Colon (tissue), 2 donors: ENCODE results near the gene FBRSL1.
"Not testable (repeated sequence)": the region's sequence is repeated elsewhere in the genome, so short reads cannot be mapped to it uniquely, and the experiment has no call there.

Experiments used
- FAIRE-seq: peaks from 2 replicates; lab custom pipeline; 2012; peaks lifted over from hg19 to GRCh38; lab: Jason Lieb, UNC
- donor health status: control.
- donor health status: control.

The FBRSL1 gene

DNA sequence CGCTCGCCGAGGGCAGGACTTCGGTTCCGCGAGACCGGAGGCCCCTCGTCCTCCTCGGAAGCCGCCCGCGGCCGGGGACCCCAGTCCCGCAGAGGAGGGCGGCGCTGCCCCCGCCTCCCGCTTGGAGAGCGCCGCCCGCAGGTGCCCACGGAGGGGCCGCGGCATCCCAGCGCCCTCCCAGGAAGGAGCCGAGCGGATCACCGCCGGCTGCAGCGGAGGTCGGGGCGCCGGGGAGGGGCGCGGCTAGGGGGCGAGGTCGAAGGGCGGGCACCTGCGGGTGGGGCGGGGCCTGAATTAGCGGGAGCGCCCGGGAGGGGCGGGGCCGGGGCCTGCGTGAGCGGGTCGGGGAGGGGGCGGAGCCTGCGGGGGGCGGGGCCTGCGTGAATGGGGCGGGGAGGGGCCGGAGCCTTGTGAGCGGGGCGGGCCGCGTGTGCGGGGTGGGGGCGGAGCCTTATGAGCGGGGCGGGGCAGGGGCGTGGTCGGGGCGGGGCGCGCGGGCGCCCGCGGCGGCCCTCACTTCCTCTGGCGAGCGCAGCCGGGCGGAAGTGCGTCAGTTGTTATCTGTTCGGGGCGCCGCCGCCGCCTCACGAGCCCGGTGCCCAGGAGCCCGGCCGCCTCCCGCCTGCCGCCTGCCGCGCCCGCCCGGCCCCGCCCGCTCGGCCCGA lies at the start of gene FBRSL1:
TSS of gene FBRSL1 (plus strand) at position 550 of the 665 bp plus-strand sequence.
- no peak for FAIRE-seq

DNA sequence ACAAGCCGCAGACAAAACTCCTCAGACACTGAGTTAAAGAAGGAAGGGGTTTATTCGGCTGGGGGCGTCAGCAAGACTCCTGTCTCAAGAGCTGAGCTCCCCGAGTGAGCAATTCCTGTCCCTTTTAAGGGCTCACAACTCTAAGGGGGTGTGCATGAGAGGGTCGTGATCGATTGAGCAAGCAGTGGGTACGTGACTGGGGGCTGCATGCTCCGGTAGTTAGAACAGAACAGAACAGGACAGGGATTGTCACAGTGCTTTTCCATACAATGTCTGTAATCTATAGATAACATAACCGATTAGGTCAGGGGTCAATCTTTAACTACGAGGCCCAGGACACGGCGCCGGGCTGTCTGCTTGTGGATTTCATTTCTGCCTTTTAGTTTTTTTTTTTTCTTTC lies 49.5 kb upstream of the FBRSL1 start:
- FAIRE-seq, result not testable (repeated sequence)

DNA sequence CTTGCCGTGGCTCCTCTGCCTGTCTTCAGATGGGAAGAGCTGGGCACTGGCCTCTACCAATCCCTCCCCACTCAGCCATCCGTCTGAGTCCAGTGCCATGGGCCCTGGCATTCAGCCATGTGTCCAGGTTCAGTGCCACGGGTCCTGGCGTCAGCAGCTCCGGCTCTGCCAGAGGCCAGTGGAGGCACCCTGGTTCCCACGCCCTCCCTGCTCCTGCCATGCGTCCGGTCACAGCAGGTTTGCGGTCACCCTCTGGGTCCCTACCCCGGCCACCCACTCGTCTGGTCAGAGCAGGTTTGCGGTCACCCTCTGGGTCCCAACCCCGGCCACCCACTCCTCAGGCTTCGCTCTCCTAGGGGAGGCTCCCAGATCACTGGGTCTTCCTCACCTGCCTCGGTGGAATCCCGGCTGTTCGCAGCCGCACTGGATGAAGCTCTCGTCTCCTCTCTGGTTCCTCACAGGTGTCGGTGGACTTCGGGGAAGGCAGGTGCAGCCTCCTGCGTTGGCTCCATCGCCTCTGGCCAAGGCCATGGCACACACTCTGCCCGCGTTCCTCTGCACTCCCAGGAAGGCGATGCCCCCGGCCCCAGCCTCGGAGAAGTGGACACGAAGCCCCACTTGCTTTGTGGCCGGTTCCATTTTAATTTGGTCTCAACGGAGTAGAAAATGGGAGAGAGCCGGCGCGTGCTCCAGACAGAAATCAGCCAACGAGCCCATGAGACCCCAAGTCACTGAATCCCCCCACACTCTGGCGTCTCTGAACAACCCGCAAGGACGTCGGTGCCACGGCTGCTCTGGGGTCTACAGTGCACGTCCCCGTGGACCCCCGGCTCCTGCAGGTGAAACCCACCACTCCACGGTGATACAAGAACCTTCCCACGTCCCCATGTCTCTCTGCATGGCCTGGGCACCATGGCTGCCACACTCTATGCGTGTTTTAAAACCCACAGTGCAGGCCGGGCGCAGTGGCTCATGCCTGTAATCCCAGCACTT lies 47.8 kb upstream of the FBRSL1 start:
- no peak for FAIRE-seq

DNA sequence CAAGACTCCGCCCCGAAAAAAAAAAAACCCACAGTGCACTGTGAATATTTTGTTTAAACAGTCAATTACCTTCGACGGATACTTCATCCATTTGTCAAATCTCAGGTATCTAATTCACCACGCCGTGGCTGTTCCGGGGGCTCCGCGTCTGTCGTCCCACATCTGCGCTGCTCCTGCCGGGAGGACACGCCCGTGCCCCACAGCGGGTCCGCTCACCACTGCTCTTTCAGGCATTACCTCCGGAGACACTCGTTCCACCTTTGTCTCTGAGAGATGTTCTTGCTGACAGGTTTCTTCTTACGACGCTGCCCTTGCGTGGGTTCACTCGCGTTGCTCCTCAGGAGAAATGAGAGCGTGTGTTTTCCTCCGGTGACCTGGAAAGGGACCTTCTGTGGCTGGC lies 46.9 kb upstream of the FBRSL1 start:
- no peak for FAIRE-seq

DNA sequence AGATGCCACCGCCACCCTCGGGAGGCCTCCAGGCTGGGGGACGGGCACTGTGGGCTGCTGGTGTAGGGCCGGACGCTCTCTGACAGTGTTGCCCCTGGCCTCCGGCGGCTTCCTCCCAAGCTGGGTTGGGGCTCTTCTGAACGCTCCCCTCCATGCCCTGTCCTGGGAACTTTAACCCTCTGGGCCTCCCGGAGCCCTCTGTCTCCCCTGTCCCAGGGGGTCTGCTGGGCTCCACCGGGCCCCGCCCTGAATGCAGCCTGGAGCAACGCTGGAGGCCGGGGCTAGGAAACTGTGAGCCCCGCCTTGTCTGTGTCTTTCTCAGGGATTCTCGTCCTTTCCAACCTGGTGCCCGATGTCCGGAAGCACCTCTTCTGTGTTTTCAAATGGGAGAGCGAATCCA lies 45.7 kb upstream of the FBRSL1 start:
- no peak for FAIRE-seq

DNA sequence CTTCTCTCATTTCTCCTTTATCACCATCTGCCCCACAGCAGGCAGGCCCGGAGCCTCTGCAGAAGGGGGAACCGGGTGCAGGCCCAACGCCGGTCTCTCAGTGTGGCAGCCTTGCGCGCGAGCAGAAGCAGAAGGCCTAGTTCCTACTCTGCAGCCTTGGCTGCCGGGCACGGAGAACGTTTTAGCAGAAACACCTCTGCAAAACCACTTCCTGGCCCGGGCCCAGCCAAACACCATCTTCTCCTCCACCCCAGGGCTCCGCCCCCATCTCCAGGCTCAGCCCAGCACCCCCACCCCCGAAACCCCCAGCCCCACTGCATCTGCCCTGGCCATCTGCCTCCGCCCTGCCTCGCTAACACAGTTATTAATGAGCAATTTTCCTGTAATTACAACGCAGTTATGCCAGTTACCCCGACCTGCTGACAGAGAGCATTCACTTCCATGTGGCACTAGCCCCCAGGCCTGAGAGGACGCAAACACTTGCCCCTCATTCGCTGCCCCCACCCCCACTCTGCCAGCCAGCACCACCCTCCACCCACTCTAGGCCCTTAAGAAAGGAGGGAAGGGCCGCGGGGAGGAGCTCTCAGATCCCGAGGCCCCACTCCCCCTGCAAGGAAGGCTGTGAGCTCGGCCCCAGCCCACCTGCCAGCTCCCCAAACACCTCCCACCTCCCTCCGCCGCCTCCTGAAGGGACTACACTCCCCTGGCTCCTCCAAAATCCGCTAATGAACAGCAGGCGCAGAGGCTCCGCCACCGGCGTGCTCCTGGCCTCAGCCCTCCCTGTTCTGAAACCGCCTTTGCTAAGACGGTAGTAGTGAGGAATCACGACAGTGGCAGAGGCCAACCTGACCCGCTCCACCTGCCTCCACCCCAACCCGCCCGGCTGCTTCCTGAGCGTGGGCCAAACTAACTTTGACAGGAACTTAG lies 44.7 kb upstream of the FBRSL1 start:
- FAIRE-seq, result no peak

DNA sequence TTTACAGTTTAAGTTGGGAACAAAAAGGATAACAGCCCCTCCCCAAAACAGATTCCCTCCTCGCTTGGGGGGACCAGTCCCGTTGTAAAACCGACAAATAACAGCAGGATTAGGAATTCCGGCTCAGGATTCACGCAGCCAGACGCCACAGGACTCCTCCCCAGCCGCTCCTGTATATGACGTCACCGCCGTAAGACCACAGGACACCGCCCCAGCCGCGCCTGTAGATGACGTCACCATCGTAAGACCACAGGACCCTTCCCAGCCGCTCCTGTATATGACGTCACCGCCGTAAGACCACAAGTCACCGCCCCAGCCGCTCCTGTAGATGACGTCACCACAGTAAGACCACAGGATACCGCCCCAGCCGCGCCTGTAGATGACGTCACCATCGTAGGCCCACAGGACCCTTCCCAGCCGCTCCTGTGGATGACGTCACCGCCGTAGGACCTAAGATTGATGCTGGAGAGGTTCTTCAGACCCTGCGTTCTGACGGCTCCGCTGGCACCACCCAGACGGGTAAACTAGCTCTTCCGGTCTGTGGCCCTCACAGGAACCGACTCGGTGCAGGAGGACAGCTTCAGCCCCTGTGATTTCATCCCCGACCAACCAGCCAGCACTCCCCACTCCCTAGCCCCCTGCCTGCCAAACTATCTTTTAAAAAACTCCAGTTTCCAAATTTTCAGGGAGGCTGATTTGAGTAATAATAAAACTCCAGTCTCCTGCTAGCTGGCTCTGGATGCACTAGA lies 43.9 kb upstream of the FBRSL1 start:
- FAIRE-seq, result no peak

DNA sequence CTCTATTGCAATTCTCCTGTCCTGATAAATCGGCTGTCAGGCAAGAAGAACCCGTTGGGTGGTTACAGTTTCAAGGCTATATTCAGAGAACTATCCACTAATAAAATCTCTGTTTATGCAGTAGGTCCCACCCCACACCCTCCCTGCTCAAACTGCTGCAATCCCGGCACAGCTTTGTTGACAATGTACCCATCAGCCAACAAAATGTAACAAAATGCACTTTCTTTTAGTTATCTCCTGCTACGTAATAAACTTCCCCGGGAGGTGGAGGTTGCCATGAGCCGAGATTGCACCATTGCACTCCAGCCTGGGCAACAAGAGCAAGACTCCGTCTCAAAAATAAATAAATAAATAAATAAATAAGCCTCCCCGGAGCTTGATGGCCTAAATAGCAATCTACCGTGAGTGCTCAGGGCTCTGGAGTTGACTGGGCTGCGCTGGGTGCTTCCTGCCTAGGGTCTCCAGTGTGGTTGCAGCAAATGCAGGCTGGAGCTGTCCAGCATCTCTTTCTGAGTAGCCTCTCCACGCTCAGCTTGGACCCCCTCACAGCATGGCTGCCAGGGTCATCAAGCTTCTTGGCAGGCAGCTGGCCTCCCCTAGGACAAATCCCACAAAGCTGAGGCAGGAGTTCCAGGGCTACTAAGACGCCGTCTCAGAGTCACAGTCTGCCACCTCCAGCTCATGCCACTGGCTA lies 43.2 kb upstream of the FBRSL1 start:
- no peak for FAIRE-seq

DNA sequence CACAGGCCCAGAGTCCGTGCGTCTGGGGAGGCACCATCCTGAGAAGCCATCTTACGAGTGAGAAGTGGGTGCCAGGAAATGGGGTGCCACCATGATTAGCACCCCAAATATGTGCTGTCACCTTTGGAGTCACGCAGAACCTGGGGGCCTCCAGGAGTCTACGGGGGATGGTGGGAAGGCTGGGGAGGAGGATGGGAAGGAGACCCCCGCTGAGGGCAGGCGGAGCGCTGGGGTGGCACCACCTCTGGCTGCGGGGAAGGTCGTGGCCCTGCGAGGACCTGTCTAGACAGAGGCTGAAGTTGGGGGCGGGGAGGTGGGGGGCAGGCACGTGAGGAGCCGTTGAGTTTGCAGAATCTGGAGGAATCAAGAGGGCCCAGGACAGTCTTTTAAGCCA lies 42.6 kb upstream of the FBRSL1 start:
- no peak for FAIRE-seq

DNA sequence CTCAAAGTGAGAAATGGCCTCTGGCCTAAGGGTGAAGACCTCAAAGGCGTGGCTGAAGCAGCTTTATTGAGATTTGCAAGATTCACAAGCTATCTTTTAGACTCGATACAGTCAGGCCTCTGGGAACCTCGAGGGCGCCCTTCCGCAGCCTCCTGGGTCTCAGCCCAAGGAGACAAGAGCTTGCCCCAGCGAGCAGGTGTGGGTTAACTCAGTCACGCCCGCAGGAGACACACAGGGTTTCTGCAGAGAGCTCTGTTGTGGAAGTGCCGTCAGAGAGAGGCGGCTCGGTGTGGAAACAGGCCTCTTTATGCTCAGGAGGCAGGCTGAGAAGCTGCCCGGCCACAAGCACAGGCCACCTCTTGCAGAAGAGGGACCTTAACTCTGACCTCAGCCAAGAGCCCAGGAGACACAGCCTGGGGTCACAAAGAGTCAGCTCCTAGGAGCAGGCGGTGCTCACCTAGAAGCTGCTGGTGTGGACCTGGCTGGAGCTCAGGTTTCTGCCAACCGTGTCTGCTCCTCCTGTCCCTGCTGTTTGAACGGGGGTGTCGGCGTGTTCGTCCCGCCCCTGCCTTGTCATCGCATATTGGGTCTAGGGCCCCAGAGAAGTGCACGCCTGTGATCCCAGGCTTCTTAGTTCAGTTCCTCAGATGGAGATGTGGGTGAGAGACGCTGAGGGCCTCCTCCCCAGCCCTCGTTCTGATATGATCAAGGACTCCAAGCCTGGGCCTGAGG lies 42.1 kb upstream of the FBRSL1 start:
- FAIRE-seq, result no peak

DNA sequence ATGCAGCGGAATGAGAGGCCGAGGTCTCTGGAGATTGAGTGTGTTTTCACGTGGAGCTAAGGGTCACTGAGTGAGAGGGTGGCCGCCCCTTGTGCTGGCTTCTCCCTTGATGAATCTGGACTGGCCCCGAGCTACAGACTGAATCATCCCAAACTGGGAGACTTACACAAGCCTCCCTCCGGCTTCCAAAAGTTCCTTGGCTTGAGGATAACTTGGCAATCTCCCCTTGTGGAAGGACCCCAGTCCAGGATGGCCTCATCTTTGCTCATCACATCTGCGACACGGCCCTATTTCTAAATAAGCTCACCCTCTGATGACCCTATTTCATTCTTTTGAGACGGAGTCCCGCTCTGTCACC lies 41.5 kb upstream of the FBRSL1 start:
- no peak for FAIRE-seq

DNA sequence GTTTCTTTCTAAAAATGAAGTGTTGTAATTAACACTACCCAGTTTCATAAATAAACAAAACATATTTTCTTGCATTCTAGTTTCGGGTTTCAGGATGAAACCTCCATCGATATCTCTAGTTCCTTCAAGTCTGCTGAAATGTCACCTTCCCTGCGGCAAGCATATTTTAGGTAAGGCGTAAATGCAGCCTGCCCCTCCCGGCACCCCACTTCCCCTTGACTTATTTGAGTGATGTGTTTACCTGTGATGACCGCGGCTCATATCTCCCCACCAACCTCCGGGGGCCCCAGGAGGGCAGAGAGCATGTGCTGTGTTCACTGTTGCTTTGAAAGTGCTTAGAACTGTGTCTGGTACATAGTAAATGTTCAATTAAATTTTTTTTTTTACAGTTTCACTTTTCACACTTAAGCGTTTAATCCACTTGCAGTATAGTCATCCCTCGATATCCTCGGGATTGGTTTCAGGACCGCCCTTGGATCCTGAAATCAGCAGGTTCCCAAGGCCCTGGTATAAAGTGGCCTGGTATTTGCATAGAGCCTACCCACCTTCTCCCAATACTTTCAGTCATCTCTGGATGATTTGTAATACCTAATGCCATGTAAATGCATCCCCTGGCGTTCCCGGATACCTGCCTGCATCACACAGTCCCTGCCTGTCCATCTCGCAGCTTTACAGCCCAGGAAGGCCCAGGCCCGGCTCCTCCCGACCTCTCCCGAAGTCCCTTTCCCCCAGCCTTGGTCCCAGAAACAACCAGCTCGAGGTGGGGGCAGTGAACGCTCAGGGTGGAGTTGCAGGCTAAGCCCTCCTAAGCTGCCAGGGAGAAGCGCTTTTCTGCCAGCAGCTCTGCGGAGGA lies 40.2 kb upstream of the FBRSL1 start:
- FAIRE-seq, result no peak

DNA sequence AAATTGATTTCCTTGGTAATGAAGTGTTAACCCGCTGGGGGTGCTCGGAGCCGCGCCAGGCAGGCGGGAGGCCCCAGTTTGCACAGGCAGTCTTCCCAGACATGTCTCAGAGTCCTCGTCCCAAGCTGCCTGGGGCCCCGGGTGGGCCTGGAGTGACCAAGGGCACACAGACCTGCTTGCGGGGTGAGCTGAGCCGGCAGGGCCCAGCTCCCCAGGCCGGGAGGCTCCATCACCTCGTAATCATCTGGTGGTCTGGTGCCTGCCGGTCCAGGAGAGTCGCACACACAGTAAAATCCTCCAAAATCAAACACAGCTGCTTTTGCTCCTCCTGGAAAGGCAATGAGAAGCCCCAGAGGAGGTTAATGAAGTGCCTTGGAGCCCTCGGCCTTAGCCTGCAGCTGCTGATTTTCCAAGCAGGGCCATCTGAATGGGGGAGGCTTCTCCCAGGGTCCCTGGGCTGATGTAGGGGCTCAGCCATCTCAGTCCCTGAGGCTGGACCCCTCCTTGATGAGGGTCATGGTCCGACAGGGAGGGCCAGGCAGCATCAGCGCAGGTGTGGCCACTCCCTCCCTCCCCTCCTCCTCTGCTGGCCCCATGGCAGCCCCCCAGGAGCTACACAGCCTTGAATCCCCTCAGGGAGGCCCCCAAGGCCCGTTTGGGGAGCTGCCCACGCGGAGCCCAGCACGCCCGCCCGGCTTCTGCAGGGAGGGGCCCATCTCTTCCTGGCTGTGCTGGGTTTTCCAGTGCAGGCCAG lies 39.4 kb upstream of the FBRSL1 start:
- no peak for FAIRE-seq

DNA sequence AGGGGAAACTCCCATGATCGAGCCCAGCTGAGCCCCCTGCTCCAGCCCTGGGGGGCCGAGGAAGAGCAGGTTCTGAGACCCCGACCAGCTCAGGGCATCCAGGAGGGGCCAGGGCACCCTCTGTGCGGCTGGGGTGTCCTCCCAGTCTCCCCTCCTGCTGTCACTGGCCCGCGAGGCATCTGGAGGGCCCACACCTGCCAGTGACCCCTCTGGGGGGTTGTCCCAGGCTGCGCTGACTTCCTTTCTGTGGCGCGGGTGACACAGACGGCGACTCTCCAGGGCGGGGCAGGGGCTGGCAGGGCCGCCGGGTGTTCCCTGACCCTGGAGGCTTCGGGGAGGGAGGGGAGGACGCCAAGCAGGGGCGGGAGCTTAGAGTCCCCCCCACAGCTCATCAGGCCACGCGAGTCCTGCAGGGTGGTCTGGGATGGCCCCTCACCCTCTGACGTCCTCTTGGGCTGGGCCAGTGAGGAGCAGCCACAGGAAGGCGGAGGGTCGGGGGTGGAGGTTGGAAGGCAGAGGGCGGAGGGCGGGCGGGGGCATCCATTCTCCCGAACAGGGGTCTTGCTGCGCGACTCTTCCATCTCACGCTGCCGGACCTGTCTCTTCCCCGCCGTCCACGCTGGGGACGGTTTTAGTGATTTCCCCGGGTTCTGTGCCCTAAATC lies 38.6 kb upstream of the FBRSL1 start:
- no peak for FAIRE-seq

DNA sequence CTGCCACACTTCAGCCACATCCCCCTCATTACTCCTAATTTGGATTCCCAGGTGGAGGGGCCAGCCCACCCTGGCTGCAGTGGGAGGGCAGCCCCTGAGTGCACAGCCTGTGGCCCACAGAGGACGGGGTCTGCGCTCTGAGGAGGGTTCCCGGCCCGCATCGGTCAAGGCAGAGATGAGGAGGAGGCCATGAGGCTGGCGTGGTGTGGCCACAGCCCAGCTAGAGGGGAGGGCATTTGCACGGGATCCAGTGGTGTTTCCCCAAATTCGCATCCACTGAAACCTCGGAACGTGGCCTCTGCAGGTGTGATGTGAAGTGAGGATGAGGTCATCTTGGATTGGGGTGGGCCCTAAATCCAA lies 38.1 kb upstream of the FBRSL1 start:
- FAIRE-seq, result no peak

DNA sequence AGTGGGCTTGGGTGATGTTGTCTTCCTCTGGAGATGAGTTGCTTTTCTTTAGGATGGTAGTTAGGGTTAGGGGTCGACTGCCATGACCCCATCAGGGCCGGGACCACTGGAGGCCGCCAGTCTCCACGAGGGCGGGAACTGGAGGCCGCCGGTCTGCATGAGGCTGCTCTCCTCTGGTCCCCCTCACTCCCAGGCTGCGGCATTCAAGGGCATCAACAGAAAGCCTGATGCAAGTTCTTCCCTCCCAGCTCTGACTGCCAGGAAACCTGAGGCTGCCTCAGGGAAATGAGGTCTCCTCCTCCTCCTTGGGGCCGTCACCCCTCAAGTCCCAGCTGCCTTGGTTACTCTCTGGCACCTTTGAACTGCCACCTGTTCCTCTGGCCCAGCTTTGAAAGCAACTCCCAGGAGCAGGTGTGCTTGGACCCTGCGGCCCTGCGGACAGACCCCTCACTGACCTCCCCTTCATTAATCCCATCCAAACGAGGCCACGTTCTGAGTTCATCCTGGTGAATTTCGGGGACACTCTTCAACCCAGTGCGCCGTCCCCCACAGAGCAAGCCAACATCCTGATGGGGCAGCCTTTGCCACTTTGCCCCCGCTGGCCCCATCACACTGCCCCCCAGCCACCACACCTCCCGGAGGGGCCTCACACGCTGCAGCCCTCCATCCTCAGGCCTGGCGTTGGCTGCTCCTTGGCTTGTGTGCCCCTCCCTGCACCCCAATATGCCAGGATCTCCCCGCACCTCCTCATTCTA lies 37.2 kb upstream of the FBRSL1 start:
- no peak for FAIRE-seq
